GM23338 (cell line): ENCODE measurements around the gene NDUFB4. TPM values are rescaled to one million over a fixed set of nuclear protein-coding genes. Genes with fewer than 3 reads are reported as not detected.

Experiments used
- ATAC-seq: fragments of 200-7000 bp; cut with Tn5 transposase; 3 replicates; pipeline ENCODE4 v1.9.1; 2020
- DNase-seq: peaks from one replicate; pipeline ENCODE4 v3.0.0-alpha.2; 2015; ENCODE audit warnings: low spot score
- H2AFZ ChIP-seq: fragments of 200-600 bp; sonication (generic); 2 replicates; pipeline ENCODE4 v1.8.0; 2016; ENCODE audit warnings: antibody characterized with exemption, mild to moderate bottlenecking, moderate library complexity
- H3F3A ChIP-seq: fragments of 200-600 bp; sonication (generic); replicated peaks from 2 replicates; pipeline ENCODE4 v1.8.0; 2017; ENCODE audit warnings: antibody characterized with exemption, mixed run types, low read depth
- H3K27ac ChIP-seq: fragments of 200-600 bp; sonication (generic); 2 replicates; pipeline ENCODE4 v1.6.1; 2016; ENCODE audit warnings: low read depth
- H3K27me3 ChIP-seq: fragments of 200-600 bp; sonication (generic); 2 replicates; pipeline ENCODE4 v1.8.0; 2016; ENCODE audit warnings: mild to moderate bottlenecking, mixed run types, moderate library complexity; ENCODE audit not compliant: insufficient read depth
- H3K36me3 ChIP-seq: fragments of 200-600 bp; sonication (generic); 2 replicates; pipeline ENCODE4 v1.8.0; 2016; ENCODE audit warnings: mild to moderate bottlenecking; ENCODE audit not compliant: insufficient read depth
- H3K4me1 ChIP-seq: fragments of 200-600 bp; sonication (generic); 2 replicates; pipeline ENCODE4 v1.8.0; 2016; ENCODE audit warnings: mild to moderate bottlenecking, moderate library complexity; ENCODE audit not compliant: insufficient read depth
- H3K4me2 ChIP-seq: fragments of 200-600 bp; sonication (generic); 2 replicates; pipeline ENCODE4 v1.7.1; 2017; ENCODE audit warnings: mixed run types
- H3K4me3 ChIP-seq: fragments of 200-600 bp; sonication (generic); 2 replicates; pipeline ENCODE4 v1.6.1; 2016; ENCODE audit warnings: mixed run types
- H3K79me2 ChIP-seq: fragments of 200-600 bp; sonication (generic); replicated peaks from 2 replicates; pipeline ENCODE4 v1.8.0; 2017; ENCODE audit warnings: mild to moderate bottlenecking; ENCODE audit not compliant: insufficient read depth
- H3K9me2 ChIP-seq: fragments of 200-600 bp; sonication (generic); 2 replicates; pipeline ENCODE4 v1.8.0; 2017; ENCODE audit not compliant: insufficient read depth
- H4K20me1 ChIP-seq: fragments of 200-600 bp; sonication (generic); replicated peaks from 2 replicates; pipeline ENCODE4 v1.8.0; 2017; ENCODE audit warnings: mild to moderate bottlenecking; ENCODE audit not compliant: insufficient read depth
- H3K27ac Mint-ChIP-seq: 2 replicates; pipeline ENCODE4 v1.8.0; 2020; ENCODE audit warnings: inconsistent platforms, mild to moderate bottlenecking, moderate library complexity, mixed read lengths
- H3K27me3 Mint-ChIP-seq: 3 replicates; pipeline ENCODE4 v1.8.0; 2022; ENCODE audit warnings: low read depth, mild to moderate bottlenecking, moderate library complexity, mixed read lengths, inconsistent platforms; ENCODE audit not compliant: insufficient read depth, poor library complexity
- H3K36me3 Mint-ChIP-seq: 3 replicates; pipeline ENCODE4 v1.8.0; 2021; ENCODE audit warnings: low read depth, mild to moderate bottlenecking, inconsistent platforms, moderate library complexity, mixed read lengths
- H3K4me1 Mint-ChIP-seq: 3 replicates; pipeline ENCODE4 v1.8.0; 2020; ENCODE audit warnings: mild to moderate bottlenecking, inconsistent platforms, mixed read lengths
- H3K4me3 Mint-ChIP-seq: 3 replicates; pipeline ENCODE4 v1.8.0; 2021; ENCODE audit warnings: moderate library complexity, mild to moderate bottlenecking, inconsistent platforms, mixed read lengths
- H3K9me3 Mint-ChIP-seq: 3 replicates; pipeline ENCODE4 v1.8.0; 2020; ENCODE audit warnings: moderate library complexity, mild to moderate bottlenecking, inconsistent platforms, mixed read lengths
- CREB1 ChIP-seq: fragments of 250-450 bp; sonication (Bioruptor Pico); IDR thresholded peaks from 2 replicates; pipeline ENCODE4 v1.5.0; 2020; ENCODE audit warnings: low read depth, mild to moderate bottlenecking, moderate library complexity
- CTCF ChIP-seq, 2 experiments: fragments of 200-600 bp in 1 of 2; sonication (generic) in 1 of 2; conservative IDR thresholded peaks; 2 replicates each; pipeline versions ENCODE4 v1.5.1 to v1.6.1; 2016 to 2017; ENCODE audit warnings: antibody characterized with exemption in 2 of 2, low read depth in 2 of 2, mild to moderate bottlenecking in 2 of 2, moderate library complexity in 1 of 2
- ETS1 ChIP-seq: IDR thresholded peaks from 2 replicates; pipeline ENCODE4 v1.6.1; 2016; ENCODE audit warnings: antibody characterized with exemption
- EZH2 ChIP-seq: fragments of 200-600 bp; sonication (generic); IDR thresholded peaks from one replicate; pipeline ENCODE4 v1.8.0; 2017; ENCODE audit warnings: antibody characterized with exemption, mild to moderate bottlenecking, low read depth; ENCODE audit not compliant: unreplicated experiment
- EZH2phosphoT487 ChIP-seq: fragments of 200-600 bp; sonication (generic); IDR thresholded peaks from one replicate; pipeline ENCODE4 v1.8.1; 2018; ENCODE audit warnings: antibody characterized with exemption; ENCODE audit not compliant: unreplicated experiment
- JUNB ChIP-seq: IDR thresholded peaks from one replicate; pipeline ENCODE4 v1.6.1; 2016; ENCODE audit warnings: antibody characterized with exemption; ENCODE audit not compliant: unreplicated experiment
- NANOG ChIP-seq: IDR thresholded peaks from 2 replicates; pipeline ENCODE4 v1.6.1; 2016; ENCODE audit warnings: antibody characterized with exemption, borderline replicate concordance
- POLR2AphosphoS5 ChIP-seq: IDR thresholded peaks from 2 replicates; pipeline ENCODE4 v1.6.1; 2016; ENCODE audit warnings: antibody characterized with exemption, low read depth
- REST ChIP-seq: IDR thresholded peaks from one replicate; pipeline ENCODE4 v1.6.1; 2018; ENCODE audit warnings: antibody characterized with exemption; ENCODE audit not compliant: unreplicated experiment
- STAT1 ChIP-seq: IDR thresholded peaks from one replicate; pipeline ENCODE4 v1.6.1; 2016; ENCODE audit warnings: antibody characterized with exemption; ENCODE audit not compliant: unreplicated experiment
- ZNF114 ChIP-seq: fragments of 250-450 bp; sonication (Bioruptor Pico); IDR thresholded peaks from 2 replicates; pipeline ENCODE4 v1.5.0; 2020; ENCODE audit warnings: mild to moderate bottlenecking, moderate library complexity
- ZNF331 ChIP-seq: fragments of 250-450 bp; sonication (Bioruptor Pico); IDR thresholded peaks from 2 replicates; pipeline ENCODE4 v1.5.0; 2020; ENCODE audit warnings: low read depth, mild to moderate bottlenecking, moderate library complexity
- polyA plus RNA-seq: library from polyadenylated mRNA; unstranded; fragments of >200 nt; fragmentation: Nextera tagmentation; extraction: Ambion mirVana; gene quantifications from 2 replicates; pipeline ENCODE4 v1.2.1, GENCODE V29; 2016
- total RNA-seq: library from RNA; depleted of rRNA; stranded (reverse); fragments of >200 nt; shearing (Covaris generic); gene quantifications from 2 replicates; pipeline ENCODE4 v1.2.3, GENCODE V29; 2014

Gene NDUFB4
- total and polyA plus RNA-seq, 2 experiments from 2014 or later, result 199 to 716 TPM

GRCh38 chr3:120569222-120570057, 26.7 kb upstream of the NDUFB4 start:
- Histone ChIP-seq H3K4me2 (no peak overlapping the region), H3K9me2 (no peaks in the 10 kb centered on the region), H4K20me1 (no peaks in the 10 kb centered on the region), H3K4me1 (peaks cover 21% of the 10 kb centered on the region), H3K4me3 (no peak overlapping the region), H3K36me3 (no peaks in the 10 kb centered on the region; the same call in 1 of the 2 replicates), H3K27me3 (no peaks in the 10 kb centered on the region), H3K27ac (no peak overlapping the region), H3K79me2 (no peaks in the 10 kb centered on the region), H2AFZ (peak overlapping the region; percentile 83; the same call in 1 of the 2 replicates), H3F3A (no peaks in the 10 kb centered on the region)
- TF ChIP-seq EZH2phosphoT487, result no peak
- no peak for TF ChIP-seq ZNF114 (CRISPR knock-in tag)
- no peak for TF ChIP-seq NANOG
- no peak for TF ChIP-seq JUNB
- TF ChIP-seq ETS1, result no peak
- Mint-ChIP-seq H3K27me3 (peaks cover 10% of the 10 kb centered on the region), H3K9me3 (peaks cover 43% of the 10 kb centered on the region), H3K27ac (no peak overlapping the region), H3K4me3 (no peak overlapping the region), H3K36me3 (peaks cover 32% of the 10 kb centered on the region), H3K4me1 (peaks cover 34% of the 10 kb centered on the region)
- ATAC-seq, result peak; percentile 20
- no peak for DNase-seq

GRCh38 chr3:120572027-120572426, 24.1 kb upstream of the NDUFB4 start:
- Mint-ChIP-seq H3K27me3 (peaks cover 10% of the 10 kb centered on the region), H3K9me3 (peaks cover 46% of the 10 kb centered on the region), H3K4me1 (peaks cover 27% of the 10 kb centered on the region), H3K27ac (no peak overlapping the region), H3K4me3 (no peak overlapping the region), H3K36me3 (peaks cover 32% of the 10 kb centered on the region)
- Histone ChIP-seq H3K27ac (no peak overlapping the region), H3K4me1 (peaks cover 19% of the 10 kb centered on the region), H3K36me3 (no peaks in the 10 kb centered on the region; the same call in 1 of the 2 replicates), H3K79me2 (no peaks in the 10 kb centered on the region), H3F3A (no peaks in the 10 kb centered on the region), H4K20me1 (no peaks in the 10 kb centered on the region), H3K4me3 (no peak overlapping the region), H3K27me3 (no peaks in the 10 kb centered on the region), H3K4me2 (no peak overlapping the region), H2AFZ (no peak overlapping the region), H3K9me2 (no peaks in the 10 kb centered on the region)
- DNase-seq, result no peak
- no peak for TF ChIP-seq EZH2
- no peak for TF ChIP-seq ZNF114 (CRISPR knock-in tag)
- no peak for TF ChIP-seq REST
- no peak for TF ChIP-seq NANOG
- TF ChIP-seq JUNB, result no peak
- no peak for TF ChIP-seq CTCF (conservative IDR thresholded peaks at IDR 0.05; ENCODE audit: low read depth in 2 of 2)
- TF ChIP-seq POLR2AphosphoS5, result no peak
- no peak for TF ChIP-seq ZNF331 (CRISPR knock-in tag)
- TF ChIP-seq EZH2phosphoT487, result no peak
- TF ChIP-seq STAT1, result no peak
- TF ChIP-seq CREB1 (CRISPR knock-in tag), result no peak
- no peak for TF ChIP-seq ETS1
- ATAC-seq, result no peak
